GM21423 (cell line): ENCODE results near the gene MRPL58.
A peak's percentile ranks its signal among the peaks of the same experiment; 100 is the strongest.
"Not testable (repeated sequence)": the region's sequence is repeated elsewhere in the genome, so short reads cannot be mapped to it uniquely, and the experiment has no call there.

Experiments
- ATAC-seq: cut with Tn5 transposase; IDR thresholded peaks from one replicate; pipeline ENCODE4 v1.9.1; 2021; ENCODE audit warnings: mild to moderate bottlenecking, moderate library complexity; ENCODE audit not compliant: unreplicated experiment

Gene MRPL58

GRCh38 chr17:75012096-75012345 lies 449 bp upstream of the MRPL58 start:
- no peak for ATAC-seq

DNA sequence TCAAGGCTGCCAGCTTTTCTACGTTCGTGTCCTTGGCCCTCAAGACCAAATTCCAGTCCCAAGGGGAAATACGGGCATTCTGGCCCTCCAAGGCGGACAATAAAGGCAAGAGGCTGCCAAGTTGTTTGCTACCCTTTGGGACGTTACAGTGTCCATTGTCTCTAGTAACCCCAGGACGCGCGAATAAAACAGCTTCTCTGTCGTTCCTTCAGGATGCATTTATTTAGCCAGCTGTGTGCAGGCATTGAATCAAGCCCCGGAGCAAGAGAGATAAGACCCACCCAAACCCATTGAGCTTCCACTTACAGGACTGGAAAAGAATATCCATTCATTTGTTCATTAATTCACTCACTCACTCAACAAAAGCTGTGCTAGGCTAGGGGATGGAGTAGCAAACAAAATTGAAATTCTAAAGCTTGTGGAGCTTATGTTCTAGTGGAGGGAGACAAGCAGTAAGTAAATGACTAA lies 656 bp downstream of the MRPL58 start:
- ATAC-seq: no peak

DNA sequence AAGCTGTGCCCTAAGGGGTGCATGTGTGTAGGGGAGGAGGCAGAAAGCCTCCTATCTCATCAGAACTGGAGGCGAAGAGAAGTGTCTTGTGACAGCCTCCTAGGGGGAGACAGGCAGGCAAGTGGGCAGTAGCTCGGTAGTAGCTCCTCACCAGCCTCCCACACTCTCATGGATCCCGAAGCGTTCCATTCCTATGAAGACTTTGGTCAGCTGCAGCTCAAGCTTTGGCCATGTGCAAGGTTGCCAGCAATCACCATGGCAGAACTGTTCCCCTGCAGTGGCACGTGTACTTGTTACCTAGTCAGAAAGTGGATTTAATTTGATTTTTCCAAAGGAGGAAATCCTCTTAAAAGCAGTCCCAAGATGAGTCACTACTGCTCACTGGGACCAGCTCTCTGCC lies 6.7 kb downstream of the MRPL58 start:
- no peak for ATAC-seq

- no peak for ATAC-seq
These were observed 7.2 kb downstream of the MRPL58 start for GRCh38 chr17:75019710-75020109.

DNA sequence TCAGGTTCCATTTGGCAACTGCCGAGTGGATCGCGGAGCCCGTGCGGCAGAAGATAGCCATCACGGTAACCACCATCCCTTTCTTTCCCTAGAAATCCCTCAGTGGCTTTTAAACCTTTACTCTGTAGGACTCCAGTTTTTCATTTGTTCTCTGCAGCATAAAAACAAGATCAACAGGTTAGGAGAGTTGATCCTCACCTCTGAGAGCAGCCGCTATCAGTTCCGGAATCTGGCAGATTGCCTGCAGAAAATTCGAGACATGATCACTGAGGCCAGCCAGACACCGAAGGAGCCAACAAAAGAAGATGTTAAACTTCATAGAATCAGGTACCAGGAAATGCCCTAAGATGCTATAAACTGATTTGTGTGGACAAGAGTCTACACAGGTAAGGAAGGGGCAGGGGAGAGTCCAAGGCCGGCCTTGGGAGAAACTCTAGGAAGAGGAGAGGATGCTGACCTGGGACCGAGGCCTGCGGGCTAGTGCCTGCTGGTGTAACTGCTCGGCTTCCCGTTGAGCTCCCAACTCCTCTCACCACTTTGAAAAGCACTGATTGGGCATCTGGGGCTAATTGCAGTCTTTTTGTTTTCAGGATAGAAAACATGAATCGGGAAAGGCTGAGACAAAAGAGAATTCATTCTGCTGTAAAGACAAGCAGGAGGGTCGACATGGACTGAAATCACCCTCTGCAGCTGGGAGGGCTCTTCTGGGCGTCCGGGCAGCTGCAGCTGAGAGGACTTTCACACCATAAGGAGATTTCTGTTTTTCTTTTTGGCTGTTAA lies 8.1 kb downstream of the MRPL58 start:
- no peak for ATAC-seq

DNA sequence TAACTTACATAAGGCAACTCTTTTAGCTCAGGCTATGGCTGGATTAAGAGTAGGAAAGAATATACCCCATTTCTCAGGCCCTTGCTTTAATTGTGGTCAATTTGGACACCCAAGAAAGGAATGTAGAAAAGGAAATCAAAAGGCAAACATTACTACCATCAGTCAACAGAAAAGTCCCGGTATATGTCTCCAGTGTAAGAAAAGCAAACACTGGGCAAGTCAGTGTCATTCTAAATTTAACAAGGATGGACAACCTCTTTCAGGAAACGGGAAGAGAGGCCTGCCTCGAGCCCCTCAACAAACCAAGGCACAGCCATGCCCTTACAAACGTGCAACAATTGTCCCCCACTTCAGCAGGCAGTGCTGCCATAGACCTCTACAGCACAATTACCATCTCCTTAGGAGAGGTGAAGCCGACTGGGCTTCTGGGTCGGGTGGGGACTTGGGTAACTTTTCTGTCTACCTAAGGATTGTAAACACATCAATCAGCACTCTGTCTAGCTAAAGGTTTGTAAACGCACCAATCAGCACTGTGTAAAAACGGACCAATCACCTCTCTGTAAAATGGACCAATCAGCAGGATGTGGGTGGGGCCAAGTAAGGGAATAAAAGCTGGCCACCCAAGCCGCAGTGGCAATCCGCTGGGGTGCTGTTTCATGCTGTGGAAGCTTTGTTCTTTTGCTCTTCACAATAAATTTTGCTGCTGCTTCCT lies 12.4 kb downstream of the MRPL58 start:
- ATAC-seq: no peak

DNA sequence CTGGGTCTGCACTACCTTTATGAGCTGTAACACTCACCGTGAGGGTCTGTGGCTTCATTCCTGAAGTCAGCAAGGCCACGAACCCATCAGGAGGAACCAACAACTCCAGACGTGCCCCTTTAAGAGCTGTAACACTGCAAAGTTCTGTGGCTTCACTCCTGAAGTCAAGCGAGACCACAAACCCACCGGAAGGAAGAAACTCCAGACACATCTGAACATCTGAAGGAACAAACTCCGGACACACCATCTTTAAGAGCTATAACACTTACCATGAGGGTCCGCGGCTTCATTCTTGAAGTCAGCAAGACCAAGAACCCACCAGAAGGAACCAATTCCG lies 12.9 kb downstream of the MRPL58 start:
- ATAC-seq: not testable (repeated sequence)

- ATAC-seq: not testable (repeated sequence)
These were observed 14.2 kb downstream of the MRPL58 start for GRCh38 chr17:75026650-75027049.

GRCh38 chr17:75030161-75030560 lies 17.7 kb downstream of the MRPL58 start:
- no peak for ATAC-seq

DNA sequence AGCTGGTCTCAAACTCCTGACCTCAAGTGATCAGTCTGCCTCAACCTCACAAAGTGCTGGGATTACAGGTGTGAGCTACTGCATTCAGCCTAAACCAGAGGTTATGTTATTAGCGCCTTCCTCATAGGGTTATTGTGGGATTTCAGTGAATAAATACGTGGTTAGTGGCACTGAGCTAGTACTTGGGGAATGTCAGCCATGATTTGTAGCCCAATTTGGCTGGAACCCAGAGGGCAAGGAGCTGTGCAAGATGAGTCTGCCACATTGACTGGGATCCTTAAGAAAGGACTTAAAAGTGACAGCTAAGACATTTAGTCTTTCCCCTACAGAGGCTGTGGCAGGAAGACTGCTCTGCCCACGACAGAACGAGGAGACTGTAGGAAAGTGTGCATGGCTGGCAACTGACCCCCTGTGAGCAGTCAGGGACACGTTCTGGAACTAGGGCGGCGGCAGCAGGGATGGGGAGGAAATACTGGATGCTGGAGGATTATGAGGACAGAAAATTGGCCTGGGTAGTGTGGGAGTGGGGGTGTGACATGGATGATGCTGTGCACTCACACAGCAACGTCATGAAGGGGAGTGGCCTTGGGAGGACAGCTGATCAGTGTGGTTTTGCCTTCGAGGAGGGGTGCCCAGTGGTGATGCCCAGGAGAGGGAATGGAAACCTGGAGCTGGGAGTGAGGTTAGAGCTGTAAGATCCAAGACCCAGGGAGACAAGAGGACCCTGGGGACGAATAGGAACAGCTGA lies 19.7 kb downstream of the MRPL58 start:
- ATAC-seq: no peak

GRCh38 chr17:75032720-75033280 lies 20.3 kb downstream of the MRPL58 start:
- ATAC-seq: no peak

- ATAC-seq: peak; percentile 48
These were observed 21.1 kb downstream of the MRPL58 start for GRCh38 chr17:75033346-75034235.

- ATAC-seq: peak; percentile 52
These were observed 21.9 kb downstream of the MRPL58 start for GRCh38 chr17:75034236-75034908.

GRCh38 chr17:75036643-75037268 lies 24.3 kb downstream of the MRPL58 start:
- ATAC-seq: no peak

- no peak for ATAC-seq
These were observed 26.8 kb downstream of the MRPL58 start for GRCh38 chr17:75039238-75039637.

- ATAC-seq: no peak
These were observed 29.3 kb downstream of the MRPL58 start for GRCh38 chr17:75041656-75042280.

GRCh38 chr17:75043789-75044188 lies 31.3 kb downstream of the MRPL58 start:
- ATAC-seq: not testable (repeated sequence)

GRCh38 chr17:75044716-75045115 lies 32.2 kb downstream of the MRPL58 start:
- no peak for ATAC-seq

GRCh38 chr17:75045946-75046406 lies 33.5 kb downstream of the MRPL58 start:
- not testable (repeated sequence) for ATAC-seq
